Smooth muscle cell of the pulmonary artery (primary cell): Measurements from ENCODE around the gene CMTM4. TPM values are rescaled to one million over a fixed set of nuclear protein-coding genes. Genes with fewer than 3 reads are reported as not detected.

Experiments
- total RNA-seq: library from RNA; depleted of rRNA; stranded (reverse); fragments of >200 nt; gene quantifications from 2 replicates; pipeline ENCODE4 v1.2.3, GENCODE V29; 2014

The CMTM4 gene
- 24.0 and 31.8 TPM in 2 replicates for total RNA-seq

DNA sequence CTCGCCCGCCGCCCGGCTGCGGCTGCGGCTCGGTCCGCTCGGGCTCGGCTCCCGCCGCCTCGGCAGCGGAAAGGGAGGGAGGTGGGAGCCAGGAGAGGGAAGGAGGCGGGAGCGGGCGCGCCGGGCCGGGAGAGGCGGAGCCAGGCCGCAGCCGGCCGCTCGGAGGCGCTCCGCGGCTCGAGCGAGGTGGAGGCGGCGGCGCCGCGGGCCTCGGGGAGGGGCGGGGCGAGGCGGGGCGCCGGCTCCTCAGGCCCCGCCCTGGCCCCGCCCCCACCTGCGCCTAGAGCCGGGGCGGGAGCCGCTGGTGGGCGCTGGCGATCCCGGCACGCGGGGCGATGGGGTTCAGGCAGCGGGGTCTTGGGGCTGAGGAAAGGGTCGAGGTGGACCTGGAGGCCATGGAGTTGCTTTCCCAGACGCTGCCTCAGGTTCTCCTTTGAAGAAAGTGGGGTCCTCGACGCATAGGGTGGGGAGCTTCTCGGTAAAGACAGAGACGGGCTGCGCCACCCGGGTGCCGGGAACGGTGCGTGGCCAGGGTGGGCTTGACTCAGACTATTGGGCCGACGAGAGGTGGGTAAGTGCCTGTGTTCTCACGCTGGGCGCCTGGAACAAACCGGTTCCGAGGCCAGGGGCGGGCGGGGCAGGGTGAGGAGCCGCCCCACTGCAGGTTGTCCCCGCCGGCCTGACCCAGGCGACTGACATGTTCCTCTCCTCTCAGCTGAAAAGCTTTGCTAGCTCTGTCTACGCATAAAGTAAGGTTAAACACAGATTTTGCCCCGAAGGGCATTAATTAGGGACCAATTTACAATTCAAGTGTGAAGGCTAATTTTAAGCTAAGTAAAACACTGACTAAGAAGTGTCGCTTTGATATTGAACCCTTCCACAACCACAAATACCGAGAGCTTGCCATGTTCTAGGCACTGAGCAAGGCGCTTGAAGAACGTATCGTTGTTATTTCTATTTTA, at the start of gene CMTM4:
Gene CMTM4, minus strand, starts transcription at position 75 of the 962 bp plus-strand sequence. CDS start 218 bp downstream, outside the sequence.

DNA sequence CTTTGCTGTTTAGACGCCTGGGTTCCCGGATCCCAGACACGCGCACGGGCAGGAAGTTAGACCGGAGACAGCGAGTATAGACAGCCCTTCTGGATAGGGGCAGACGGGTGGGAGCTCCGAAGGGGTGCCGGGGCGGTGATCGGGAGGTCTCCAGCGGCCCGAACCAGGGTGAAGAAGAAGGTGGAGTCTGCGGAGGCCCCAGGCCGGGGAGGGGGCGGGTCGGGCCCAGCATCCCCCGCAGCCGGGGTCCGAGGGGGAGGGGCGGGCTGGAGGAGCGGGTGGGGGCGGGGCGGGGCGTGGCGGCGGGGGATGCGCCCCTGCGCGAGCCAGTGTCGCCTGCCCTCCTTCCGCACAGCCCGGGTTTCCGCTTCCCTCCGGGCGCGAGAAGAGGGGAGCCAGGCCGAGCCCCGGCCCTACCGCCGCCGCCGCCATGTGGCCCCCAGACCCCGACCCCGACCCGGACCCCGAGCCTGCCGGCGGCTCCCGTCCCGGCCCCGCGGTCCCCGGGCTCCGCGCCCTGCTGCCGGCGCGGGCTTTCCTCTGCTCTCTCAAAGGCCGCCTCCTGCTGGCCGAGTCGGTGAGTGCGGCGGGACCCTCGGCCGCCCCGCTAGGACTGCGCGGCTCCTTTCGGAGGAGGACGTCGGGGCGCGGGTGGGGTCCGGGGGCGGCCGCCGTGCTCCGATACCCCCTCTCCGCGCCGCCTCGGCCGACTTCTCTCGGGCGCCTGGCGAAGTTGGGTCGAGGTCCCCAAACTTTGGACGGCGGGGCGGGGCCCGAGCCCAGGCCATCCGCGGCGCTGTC, 92.0 kb downstream of the CMTM4 start, which contains the start of gene CMTM3:
Gene CMTM3, plus strand, starts transcription at position 329 of the 801 bp plus-strand sequence. Its CDS starts 102 bp downstream, at position 431.

DNA sequence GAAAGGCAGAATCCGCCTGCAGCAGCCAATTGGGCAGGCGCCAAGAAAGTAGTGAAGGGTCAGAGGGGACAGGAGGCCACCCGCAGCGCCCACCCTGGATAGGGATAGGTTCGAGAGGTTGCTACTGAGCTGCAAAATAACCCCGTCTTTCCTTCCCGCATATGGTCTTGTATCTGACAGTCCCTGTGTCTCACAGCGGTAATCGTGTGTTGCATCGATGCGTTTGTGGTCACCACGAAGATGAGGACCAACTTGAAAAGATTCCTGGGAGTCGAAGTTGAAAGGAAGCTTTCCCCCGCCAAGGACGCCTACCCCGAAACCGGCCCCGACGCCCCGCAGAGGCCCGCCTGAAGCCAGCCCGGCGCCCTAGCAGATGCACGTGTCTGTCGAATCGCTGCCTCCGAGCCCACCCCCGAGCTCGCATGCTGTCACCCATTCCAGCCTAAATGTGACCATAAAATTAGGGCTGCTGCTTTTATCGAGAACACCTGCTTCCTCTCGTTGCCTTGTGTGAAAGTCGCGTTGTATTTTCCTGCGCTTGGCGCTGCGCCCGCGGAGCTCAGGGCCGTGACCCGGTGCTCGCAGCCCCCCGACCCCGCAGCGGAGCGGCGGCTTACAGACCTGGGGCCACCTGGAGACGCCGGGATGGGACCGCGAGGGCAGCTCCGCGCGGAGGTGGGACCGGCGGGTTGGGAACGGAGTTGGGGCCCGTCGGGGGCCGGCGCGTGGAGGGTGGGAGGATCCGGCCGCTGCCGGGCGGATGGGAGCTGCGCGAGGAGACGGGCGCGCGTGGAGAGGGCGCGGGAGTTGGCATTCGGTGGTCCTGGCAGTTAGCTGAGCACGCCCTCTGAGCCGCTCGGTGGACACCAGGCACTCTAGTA, 117.7 kb downstream of the CMTM4 start, which contains the start of gene CMTM2:
Gene CMTM2, plus strand, starts transcription at position 813 of the 881 bp plus-strand sequence. CDS start 145 bp downstream, outside the sequence.

DNA sequence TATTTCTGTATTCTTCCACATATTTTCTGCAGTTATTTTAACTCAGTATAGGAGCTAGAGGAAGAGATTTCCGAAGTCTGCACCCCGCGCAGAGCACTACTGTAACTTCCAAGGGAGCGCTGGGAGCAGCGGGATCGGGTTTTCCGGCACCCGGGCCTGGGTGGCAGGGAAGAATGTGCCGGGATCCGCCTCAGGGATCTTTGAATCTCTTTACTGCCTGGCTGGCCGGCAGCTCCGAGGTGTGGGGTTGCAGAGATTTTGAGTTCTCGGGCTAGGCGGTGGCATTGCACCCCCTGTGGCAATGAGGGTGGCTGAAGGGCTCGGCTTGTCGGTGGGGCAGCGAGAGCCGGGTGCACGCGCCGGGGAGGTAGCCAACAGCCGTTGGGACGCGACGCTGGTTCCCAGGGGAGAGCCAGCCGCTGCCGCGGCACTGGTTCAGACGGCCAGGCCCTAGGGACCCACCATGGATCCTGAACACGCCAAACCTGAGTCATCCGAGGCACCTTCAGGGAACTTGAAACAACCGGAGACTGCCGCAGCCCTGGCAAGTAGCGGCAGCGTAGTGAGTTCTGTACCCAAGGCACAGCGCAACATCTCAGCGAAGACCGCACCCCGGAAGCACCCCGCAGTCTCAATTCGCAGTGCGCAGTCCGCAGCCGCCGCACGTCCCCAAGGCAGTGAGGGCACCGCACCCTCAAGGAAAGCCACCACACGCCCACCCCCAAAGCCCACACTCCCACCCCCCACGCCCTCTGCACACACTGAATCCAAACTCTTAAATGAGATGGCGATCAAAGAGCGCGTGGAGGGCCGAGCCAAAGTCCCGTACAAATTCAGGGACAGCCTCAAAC, 130.3 kb downstream of the CMTM4 start, which contains the start of gene CMTM1:
Gene CMTM1, plus strand, starts transcription at position 389 of the 851 bp plus-strand sequence. Its CDS starts 75 bp downstream, at position 464.

Other genes starting within 250 kb of the CMTM4 start
- 61.6 and 90.7 TPM in 2 replicates for gene TK2, start 146.6 kb downstream of the CMTM4 start, total RNA-seq
- gene CKLF, start 144.2 kb downstream of the CMTM4 start, total RNA-seq: 34.6 and 40.3 TPM in 2 replicates
- 2.1 and 2.2 TPM in 2 replicates for gene CMTM1, start 130.3 kb downstream of the CMTM4 start, total RNA-seq
- gene CMTM2, start 117.3 kb downstream of the CMTM4 start, total RNA-seq: not detected in 2 replicates
- gene CMTM3, start 92.0 kb downstream of the CMTM4 start, total RNA-seq: 11.9 and 17.4 TPM in 2 replicates
- 165 and 178 TPM in 2 replicates for gene DYNC1LI2, start 54.9 kb upstream of the CMTM4 start, total RNA-seq
- 0.07 TPM in 1 of 2 replicates, not detected in the other for gene TERB1, start 104.8 kb upstream of the CMTM4 start, total RNA-seq
- gene NAE1, start 134.2 kb upstream of the CMTM4 start, total RNA-seq: 44.5 and 47.8 TPM in 2 replicates
- gene CA7, start 147.7 kb upstream of the CMTM4 start, total RNA-seq: not detected in 2 replicates
- 11.4 and 17.6 TPM in 2 replicates for gene PDP2, start 183.8 kb upstream of the CMTM4 start, total RNA-seq
- not detected in 2 replicates for gene CDH16, start 222.1 kb upstream of the CMTM4 start, total RNA-seq
- gene RRAD, start 228.8 kb upstream of the CMTM4 start, total RNA-seq: 14.9 and 36.8 TPM in 2 replicates
- gene CIAO2B, start 237.7 kb upstream of the CMTM4 start, total RNA-seq: 125 and 137 TPM in 2 replicates
- 31.9 and 35.9 TPM in 2 replicates for gene CES2, start 238.8 kb upstream of the CMTM4 start, total RNA-seq